IPS DF 19.7 (cell line): ENCODE results near the gene EIF2D.

Source experiments
- DNase-seq: peaks from one replicate; pipeline ENCODE4 v3.0.0-alpha.2; 2013; ENCODE audit warnings: low read depth, low spot score

EIF2D gene

DNA sequence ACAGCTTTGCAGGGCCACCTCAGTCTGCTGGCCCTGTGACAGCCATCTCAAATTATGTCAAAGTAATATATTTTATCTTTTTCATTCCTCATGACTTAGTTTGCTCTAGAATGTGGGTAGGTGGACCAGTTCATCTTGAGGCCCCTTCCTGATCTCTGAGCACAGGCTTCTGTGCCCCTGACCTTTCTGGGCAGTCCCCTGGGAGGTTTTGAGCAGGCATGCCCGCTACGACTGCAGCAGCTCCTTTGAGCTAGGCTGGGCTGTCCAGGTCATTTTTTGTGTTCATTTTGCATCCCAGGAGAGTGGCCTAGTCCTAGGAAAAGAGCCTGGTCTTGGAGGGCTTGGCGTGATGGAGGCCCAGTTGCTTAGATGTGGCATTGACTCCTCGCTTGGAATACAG, 42.7 kb downstream of the EIF2D start:
- no peak for DNase-seq

DNA sequence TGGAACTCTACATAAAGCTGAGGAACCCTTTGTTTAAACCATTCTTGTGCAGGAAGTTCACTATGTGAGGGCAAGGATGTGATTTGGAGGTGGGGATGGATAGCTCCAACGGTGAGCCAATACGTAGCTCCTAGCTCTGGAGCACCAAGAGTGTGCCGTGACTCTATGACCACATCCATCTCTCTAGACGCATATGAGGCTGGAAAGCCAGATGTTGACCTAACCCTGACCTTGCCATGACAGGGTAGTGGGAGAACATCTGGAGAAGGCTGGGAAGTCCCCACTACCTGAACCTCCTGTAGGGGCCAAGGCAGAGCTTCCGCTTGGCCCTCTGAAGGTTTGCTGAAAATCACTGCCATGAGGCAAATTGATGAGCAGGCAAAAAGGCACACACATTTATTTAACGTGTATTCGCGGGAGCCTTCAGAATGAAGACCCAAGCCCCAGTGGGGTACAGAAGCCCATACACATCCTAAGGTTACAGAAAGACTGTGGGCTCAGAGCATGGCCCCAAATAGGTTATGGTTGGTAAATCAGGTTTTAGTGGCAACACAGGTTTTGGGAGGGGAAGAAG, 43.4 kb downstream of the EIF2D start:
- DNase-seq = no peak

DNA sequence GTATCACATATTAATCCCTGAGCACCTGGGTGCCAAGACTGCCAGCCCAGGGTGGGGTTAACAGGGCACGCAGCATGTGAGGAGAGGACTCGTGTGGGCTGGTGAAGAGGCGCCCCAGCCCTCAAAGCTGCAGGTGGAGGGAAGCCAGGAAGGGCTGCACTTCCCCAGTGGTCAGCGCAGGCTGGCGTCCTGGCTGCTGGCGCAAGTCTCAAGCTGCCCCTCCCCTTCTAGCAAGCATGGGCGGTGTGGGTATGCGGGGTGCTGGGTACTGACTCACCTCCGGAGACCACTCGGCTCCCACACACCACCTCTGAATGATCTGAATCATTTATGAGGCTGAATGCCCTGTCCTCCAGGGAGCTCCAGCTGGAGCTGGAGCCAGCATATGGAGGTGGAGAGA, 44.0 kb downstream of the EIF2D start:
- DNase-seq = no peak

DNA sequence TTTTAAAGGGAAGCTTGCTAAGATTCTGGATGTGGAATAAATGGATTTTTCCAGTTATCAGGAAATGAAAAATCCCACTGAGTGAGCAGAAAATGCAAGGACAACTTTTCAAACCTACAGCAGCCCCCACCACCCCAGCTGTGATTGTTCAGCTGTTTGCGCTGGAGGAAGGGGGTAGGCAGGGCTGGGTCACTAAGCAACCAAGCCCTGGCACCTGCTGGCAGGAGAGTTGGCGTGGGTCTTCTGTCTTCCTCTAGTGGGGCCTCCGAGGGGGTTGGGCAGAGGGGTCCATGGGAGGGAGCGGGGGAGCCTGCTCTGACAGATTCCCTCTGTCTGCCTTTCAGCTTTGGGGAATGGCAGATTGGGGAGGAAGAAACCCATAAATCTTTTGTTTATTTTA, 45.3 kb downstream of the EIF2D start:
- DNase-seq = no peak

DNA sequence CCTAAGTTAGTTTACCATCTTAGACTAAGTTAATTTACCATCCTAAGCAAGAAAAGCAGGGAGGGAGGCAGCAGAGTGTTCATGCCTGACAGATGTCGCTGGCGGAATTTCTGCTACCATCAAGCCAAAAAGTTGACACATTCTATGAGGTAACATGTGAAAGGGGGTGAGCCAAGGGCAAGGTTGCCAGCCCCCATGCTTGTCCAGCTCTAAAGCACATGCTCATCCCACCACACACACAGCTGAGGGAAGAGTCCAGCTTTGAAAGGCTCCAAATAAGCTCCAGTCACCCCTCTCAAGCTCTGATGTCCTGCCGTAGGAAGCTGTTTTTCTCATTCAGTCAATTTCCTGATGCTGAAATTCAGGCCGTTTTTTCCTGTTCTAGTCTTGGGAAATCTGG, 46.3 kb downstream of the EIF2D start:
- DNase-seq = no peak

DNA sequence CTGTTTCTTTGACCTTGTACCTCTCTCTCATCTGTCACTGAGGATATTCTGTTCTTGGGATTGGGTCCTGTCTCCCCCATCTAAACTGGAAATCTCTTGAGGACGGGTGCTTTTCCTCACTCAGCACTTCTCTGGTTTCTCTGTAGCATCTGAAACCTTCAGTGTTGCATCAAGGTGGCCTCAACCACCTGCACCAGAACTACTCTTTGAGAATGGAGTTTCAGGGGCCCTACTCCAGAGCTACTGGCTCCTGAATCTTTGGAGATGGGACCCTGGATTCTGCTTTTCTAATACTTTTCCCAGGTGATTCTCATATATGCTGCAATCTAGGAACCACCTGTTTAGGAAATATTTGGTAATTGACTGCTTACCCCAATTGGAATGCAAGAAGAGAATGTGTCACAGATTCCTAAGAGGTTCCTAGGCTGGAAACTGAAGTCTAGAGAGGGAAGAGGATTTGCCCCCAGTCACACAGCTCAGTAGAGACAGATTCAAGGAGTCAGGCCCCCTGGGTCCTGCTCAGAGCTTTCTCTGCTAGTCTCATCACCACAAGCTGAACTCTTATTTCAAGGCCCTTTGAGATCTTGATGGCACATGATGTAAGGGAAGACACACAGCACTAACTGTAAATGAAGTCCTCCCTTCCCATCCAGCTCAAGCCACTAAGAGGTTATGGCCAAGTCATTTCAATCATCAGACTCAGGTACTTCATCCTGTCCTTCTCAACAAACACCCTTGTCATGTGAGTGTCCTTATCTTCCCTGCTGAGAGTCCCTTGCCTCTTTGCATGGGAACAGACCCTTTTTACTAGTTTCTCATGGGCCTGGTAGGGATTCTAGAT, 48.7 kb downstream of the EIF2D start:
- DNase-seq = no peak

DNA sequence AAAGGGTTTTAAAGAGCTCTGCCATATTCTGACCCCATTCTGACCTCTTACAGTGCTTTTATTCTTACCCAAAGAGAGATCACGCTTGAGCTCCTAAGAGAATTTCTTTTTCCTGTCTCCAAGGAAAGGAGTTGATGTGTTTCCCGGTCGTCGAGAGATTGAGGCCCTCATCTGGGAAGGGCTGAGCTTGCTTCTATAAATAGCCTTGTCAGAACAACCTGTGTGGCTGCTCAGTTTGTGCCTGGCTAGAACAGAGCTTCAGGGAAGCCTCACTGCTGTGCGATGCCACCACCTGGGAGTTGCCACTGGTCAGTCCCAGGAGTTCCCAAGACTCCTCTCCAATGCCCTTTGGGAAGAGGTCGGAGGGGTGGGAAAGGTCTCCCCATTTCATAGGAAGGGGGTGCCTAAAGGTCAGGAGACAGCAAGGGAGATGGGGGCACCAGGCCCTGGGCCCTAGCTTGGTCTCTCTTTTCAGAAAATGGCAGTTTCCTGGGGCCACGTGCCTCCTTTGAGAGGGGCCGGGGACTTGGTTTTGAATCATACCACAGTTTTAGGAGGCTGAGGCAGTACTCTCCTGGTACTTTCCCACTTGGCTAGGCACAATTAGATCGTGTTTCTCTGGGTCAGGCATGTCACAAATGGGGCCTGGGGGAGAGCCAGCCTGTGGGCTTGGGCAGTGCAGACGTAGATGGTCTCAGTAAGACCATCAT, 52.1 kb downstream of the EIF2D start:
- no peak for DNase-seq

DNA sequence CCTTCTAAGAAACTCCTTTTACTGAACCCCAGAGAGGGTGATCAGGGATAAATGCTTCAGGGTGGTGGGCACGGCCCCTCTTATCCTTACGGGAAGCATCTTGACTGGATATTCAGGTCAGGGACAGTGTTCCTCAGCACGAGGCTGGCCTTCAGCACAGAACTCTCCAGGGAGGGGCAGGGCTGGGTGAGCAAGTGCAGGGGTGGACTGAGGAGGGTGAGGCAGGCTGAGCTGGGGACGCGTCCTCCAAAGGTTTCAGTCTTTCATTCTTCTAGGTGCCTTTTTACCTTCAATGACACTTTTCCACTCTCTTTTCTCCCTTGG, 52.6 kb downstream of the EIF2D start:
- DNase-seq = no peak

DNA sequence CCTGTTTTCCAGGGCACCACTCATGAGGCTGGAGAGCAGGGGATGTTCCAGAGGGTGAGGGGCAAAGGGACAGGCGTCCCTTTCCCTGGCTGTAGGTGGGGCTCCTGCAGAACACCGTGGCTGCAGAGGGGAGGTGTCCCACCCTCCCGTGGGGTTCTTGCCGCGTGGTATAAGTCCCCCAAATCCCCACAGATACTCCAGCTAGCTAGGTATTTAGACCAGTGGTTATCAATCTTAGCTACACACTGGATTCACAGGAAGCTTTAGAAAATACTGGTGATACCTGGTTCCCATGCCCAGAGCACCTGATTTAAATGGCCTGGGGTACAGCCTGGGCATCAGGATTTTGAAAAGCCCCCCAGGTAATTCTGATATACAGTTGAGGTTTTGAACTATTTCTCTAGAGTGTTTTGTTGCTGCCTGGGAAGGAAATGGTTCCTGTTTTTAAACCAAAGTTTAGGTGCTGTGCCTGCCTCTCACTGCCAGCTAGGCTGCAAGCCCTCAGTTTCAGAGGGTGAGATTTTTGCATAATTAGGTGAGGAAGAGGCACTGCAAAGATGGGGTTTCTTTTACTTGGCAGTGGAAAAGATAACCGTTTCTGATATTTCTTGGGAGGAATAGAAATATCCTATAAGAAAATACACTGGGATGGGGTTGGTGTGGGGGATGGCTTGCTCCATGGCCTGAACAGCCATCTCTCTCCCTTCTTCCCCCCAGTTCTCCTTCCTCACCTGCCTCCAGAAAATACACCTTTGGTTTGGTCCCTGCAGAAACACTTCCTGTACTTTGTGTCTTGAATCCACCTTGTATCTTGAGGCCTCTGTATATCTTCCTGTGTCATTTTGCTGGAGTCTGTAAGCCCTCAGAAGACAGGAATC, 53.2 kb downstream of the EIF2D start:
- DNase-seq = no peak

DNA sequence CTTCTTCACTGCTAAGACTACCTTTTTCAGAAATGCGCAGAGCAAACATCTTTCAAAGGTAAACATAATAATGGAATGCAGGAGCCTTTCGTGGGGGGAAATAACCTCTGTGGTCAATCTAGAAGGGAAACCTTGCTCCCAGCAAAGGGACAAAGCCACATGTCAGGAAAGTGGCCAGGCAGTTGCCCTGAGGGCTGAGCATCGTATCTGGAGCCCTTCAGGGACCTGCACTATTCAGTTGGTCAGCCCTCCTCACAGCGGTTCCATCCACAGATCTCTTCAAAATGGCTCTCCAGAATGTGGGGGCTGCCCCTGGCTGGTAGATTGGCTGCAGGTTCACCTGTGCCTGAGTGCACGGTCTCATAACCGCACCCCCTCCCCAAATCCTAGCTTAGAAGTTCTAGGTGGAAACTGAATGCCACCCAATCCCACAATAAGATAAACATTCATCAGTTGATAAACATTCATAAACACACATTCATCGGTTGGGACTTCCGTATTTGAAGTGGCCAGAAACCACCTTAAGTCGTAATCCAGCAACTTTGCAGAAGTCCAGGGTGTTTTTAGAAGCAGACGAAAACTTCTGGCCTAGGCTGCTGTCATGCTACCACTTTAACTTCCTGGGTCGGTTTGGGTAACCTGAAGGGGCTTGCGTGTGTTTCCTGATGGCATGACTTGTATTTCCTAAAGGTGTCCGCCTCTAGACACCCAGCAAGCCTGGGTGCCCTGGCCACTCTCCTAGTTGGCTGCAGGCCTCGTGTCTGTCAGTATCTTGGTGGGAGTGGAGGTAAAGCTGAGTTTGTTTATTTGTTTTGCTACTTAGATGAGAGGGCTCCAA, 54.4 kb downstream of the EIF2D start:
- DNase-seq = no peak

DNA sequence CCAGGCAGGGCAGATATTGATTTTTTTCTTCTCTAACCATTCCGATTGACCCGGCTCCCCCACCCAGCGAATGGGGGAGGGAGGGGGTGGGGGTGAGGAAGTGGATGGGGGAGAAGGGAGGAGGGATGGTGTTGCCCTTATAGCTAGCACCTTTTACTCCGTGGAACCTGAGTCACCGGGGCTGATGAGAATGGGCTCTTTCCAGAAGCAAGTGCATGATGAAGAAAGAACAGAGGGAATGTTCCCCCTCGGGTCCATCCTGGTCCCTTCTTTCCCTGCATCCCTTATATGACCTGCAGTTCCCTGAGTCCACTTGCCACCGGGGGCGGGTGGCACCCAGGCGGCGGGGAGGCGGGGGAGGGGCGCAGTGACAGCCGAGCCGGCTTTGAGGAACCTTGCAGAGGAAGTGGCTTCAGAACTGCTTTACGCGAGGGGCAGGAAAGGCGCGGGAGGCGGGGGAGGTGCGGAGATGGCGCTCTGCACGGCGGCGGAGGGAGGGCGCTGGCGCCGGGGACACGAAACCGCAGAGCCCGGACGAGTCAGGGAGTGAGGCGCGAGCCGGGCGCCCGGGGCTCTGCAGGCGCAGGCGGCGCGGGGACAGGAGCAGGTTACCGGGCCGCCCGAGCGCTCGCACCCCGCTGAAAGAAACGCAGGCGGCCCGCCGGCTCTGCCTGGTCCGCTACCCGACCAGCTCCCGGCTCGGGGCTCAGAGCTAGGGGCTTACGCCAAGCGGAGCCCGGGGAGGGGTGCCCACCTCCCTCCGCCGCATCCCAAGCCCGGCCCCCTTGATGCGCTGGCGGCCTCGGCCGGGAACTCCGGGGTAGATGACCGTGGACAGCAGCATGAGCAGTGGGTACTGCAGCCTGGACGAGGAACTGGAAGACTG, 55.3 kb downstream of the EIF2D start:
- no peak for DNase-seq

DNA sequence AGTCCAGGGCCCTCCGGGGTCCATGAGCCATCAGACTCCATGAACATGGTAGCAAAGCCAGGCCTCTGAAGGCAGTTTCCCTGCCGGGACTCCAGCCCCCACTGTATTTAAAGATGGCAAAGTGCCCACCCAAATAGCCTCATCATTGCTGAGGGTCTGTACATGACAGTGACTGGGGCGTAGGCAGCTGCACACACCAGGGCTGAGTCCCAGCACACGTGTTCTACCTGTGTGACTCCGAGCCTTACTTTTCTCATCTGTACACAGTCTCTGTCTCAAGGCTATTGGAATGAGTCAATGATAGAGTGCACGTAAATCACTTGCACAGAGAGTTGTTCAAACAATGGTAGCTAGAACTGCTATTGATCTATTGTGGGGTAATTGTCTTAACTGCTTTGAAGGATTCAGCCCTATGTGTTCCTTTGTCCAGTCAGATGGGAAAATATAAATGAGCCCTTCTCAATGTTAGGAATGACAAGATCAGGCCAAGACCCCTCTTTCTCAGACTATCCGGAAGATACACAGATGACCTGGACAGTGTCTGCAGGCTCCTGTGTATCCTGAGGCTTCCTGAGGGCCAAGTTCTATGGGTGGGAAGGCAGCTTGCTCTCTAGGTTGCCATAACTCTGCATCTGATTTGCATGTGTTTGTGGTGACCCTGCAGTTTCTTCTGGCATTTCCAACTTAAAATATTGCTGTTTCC, 56.1 kb downstream of the EIF2D start:
- no peak for DNase-seq

DNA sequence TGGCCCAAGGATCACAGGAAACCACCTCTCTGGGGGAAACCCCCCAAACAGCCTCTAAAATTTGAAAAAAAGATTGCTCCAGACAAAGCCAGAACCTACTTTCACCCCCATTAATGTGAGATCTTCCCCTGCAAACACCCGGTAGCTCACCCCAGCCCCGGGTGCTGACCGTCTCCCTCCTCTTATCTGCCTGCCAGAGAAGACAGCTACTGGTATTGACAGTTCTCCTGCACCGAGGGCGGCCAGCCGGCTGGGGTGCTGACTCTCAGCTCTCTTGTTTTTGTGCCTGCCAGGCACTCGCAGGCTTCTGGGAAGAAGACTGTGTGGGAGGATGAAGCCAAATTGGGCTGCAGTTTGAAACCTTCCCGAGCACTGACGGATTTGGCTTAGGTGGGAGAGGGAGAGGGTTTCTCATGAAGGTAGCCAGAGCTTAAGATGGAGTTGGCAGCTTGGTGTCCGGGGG, 56.8 kb downstream of the EIF2D start:
- DNase-seq = no peak

DNA sequence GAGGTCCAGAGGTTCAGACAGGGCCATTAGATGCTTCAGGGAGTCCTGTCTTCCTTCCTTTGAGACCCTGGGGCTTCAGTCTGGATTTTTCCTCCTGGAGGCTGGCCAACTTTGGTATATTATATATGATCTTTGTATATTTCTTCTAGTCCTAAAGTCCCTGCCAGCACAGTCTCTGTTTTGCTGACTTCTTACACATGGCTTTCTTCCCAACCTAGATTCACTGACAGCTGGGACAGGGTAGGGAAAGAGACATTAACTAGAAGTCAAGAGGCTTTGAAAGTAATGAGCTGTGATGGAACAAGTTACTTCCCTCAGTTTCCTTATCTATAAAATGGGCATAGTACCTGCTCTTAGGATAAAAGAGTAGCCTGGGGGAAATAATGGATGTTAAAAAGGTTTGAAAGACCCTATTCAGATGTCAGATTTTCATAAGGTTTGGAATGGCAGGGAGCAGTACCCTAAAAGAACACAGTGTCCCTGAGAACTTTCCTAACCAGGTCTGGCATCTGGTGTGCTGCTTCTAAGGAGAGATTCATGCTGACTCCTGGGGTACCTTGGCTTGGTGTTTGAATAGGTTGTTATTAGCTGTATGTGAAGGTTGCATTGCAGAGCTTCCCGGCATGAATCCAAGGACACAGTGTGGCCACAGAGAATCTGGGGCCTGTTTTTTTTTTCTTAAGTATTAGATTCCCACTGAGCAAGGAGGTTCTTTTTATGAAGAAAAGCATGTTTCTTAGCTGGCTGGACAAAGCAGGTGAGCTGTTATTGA, 57.4 kb downstream of the EIF2D start:
- DNase-seq = no peak

DNA sequence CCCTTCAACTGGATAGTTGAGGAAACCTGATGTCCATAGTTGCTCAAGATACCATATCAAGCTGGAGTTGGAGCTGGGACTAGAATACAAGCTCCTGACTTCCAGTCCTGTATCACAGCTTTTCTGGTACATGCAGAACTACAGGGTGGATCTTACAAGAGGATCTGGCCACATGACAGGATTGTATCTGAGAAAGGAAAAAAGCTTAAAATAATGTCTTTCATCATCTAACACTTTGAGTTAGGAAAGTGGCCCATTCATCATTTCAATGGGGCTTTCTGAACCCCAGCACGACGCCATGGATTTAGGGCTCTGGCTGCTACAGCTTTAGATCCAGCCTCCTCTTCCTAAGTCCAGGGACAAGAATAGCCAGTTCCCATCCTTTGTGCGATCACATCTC, 58.1 kb downstream of the EIF2D start:
- no peak for DNase-seq

DNA sequence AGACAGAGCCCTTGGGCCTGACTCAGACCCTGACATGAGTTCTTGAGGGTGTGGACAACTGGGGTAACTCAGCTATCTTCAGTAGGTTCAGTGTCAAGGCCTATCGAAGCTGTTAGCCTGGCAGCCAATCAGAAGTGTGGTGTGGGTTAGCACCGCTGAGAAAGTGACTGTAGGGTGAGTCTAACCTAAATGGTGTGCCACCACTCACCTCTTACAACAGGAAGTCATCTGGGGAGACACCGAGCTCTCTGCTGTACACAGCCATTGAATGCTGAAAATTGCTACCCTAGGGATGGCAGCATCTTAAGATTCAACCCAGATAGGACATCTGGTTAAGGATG, 60.3 kb downstream of the EIF2D start:
- DNase-seq = no peak

DNA sequence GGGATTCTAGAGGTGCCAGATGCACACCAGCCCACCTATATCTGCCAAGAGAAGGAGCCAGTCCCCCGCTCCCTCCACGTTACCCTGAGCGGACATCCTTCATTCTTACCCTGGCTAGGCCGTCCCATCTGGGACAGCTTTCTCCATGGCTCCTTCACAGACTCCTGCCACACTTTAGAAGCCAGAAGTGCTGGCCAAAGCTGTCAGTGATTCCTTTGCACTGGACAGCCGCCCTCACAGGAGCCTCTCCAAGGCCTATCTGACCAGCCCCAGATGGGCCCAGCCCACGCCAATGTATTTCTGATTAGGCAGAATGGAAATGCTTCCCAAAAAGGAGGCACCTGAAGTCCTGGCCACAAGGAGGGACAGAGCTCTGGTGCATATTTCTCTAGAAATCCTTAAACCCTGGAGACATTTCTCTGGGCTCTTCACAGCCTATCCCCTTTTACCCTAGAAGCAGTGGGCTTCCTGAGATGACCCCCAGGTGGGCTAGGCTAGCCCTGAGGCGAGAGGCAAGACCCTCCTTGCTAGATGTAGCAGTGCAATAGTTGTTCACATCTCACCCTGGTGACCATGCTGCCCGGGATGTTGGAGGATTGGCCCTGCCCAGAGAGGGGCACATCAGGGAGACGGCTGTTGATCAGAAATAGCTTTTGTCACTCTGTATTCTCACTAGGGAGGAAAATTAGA, 60.8 kb downstream of the EIF2D start:
- DNase-seq = no peak

DNA sequence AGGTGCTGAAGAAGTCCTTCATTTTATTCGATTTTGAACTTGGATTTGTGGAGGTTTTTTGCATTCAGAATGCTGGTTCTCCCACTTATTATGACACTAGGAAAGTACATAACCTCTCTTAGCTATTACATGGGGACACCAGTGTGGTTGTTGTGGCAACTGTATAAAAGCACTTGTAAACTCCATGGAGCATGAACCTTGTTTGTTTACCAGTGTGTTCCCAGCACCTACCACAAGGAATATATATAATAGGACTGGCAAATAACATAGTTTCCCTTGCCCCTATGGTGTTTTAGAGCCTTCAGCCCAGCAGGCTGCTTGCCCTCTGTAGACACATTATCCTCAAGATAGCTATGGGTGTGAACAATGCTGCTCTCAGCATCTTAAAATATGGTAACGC, 61.8 kb downstream of the EIF2D start:
- DNase-seq = no peak
